HG03469 (cell line): Measurements from ENCODE around the gene MCC.

Experiments
- ATAC-seq: cut with Tn5 transposase; IDR thresholded peaks from one replicate; pipeline ENCODE4 v1.9.1; 2021; ENCODE audit warnings: mild to moderate bottlenecking, moderate library complexity, moderate number of reproducible peaks; ENCODE audit not compliant: unreplicated experiment

The MCC gene

DNA sequence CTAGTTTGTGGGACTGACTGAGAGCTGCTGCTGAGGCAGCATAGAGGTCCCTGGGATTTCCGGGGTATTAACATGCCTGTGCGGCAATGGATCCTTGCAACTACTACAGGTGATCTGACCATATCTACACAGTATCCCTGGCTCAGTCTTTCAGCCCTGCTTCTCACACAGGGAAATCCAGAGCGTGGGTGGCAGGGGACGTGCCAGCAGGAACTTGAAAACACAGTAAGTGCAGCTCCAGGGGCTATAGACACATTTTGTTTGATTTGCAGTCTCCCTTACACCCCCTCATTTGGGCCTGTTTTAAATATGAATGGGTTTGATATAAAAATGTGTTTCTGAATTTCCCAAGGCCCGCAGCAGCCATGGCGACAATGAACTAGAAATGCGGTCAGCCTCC lies 302.2 kb downstream of the MCC start:
- ATAC-seq: no peak

DNA sequence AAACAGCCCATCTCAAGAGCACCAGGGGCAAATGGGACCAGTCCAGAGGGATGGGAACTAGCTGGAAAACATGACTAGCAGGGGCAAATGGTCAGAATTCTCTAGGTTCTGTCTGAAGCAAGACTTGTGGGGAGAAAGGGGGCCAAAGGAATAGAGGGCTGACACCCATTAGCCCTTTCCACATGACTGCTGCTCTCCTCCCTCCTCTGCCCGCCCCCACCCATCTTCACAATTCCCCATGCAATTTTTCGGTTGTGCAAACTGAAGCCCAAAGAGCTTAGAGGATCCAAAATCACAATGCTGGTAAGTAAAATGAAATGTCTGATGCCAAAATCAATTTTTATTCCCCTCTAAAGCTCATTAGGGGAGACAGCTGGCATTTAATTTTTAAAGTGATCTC lies 304.6 kb downstream of the MCC start:
- no peak for ATAC-seq

DNA sequence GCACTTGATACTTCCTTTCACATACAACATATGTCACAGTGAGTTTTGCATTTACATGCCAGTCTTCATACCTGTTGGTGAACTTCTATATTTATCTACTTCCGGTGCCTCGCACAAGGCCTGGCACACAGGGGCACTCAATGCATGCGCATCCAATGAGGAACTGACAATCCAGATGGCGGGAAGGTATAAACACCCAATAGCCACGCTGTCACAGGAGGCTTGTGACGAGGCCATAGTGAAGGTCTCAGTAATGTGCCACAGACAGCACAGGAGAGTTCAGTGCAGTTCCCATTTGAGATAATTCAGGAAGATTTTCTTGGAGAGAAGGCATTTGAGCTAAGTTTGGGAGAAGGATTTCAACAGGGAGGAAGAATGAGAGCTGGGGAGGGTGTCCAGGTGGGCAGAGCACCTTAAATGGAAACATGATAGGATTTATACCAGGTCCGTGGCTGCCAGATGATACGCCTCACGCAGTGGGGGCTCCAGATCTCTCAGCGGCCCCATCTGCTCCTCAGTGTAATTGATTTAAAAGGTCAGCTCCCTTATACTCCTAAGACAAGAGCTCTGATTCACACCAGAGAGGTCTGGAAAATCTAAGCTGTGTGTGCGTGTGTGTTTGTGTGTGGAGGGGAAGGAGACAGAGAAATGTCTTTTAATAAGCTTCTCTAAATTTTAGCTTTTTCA lies 305.5 kb downstream of the MCC start:
- ATAC-seq: no peak

DNA sequence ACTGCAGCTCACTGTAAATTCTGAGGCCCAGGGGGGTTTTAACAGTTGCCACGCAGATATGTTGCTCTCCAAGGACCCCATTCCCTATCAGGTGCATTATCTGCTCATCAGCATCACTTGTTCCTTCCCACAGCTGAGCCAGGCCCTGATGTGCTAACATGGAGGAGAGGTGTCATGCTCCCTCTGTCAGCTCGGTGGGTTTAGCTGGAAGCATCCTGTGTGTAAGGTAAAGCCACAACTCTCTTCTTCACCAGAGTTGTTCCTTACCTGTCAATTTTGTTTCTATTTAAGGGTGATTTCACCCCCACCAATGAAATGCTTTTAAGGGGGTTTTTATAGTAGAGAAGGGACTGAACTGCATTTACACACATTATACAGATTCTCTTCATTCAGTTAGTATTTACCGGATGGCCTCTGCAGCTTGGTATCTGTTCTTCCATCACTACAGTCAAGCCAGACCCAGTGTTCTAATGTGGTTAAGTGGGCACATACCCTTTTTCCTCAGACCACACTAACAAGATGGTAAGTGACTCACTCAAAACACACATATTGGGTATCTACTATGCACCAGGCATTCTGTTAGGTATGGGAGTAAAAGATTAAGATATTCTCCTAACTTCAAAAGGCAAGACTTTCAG lies 306.3 kb downstream of the MCC start:
- ATAC-seq: no peak

DNA sequence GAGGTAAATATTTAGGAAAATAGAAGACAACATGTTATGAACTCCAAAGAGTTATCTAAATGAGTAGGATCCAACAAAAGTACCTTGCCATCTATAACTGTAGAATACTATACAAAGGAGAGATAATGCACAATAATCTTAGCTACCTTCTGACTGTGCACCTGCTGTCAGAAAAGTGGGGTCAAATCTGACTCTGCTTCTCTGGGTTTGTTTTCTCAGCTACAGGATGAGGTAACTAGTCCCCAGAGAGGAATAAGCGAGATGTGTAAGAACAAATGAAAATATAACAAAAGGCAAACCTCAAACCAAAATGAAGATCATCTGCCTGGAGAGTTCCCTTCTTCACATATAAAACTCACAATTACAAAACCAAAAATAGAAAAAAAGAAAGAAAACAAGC lies 306.8 kb downstream of the MCC start:
- no peak for ATAC-seq

DNA sequence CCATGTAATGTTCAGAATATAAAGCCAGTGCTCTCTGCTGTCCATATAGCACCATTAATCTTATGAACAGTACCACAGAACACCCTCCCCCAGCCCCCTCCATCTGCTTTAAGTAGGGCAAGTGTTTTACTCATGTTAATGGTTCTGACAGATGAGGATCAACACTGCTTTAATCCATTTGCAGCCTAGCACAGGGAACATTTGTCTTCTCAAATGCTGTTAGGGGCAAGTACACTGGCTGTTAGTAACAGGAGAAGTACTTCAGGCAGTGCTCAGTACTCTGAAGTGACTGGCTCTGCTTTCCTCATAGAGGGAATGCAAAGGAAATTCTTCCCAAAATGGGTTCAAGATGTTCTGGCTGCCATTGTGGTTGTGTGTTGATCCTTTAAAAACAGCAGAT lies 309.1 kb downstream of the MCC start:
- ATAC-seq: no peak

DNA sequence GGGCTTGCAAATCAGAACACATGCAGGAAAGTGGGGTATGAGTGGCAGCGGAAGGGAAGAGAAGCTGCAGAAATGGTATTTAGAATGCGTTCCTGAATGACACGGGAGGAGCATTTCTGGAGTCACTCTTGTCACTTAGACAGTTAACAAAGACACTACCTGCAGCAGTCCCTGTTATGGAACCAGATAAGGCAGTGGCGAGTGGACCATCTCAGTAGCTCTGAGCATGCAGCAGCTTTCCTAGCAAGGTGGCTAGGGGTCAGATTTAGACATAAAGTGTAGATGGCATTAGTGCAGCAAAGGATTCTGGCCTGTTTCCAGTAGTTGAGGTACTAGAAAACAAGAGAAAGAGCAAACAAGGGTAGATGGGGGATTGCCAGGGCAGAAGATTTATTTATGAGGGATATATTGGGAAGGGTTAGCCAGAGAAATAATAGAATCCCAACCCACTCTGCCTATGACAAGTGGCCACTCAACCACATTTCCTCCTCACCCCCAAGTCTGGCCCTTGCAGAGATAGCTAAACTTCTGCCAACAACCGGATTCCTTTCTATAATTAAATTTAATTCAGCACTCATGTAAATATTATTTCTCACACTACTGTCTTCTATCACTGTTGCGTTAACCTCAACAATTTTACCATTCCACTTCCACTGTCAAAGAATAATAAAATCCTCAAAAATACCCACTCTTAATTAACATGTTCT lies 310.0 kb downstream of the MCC start:
- ATAC-seq: no peak

DNA sequence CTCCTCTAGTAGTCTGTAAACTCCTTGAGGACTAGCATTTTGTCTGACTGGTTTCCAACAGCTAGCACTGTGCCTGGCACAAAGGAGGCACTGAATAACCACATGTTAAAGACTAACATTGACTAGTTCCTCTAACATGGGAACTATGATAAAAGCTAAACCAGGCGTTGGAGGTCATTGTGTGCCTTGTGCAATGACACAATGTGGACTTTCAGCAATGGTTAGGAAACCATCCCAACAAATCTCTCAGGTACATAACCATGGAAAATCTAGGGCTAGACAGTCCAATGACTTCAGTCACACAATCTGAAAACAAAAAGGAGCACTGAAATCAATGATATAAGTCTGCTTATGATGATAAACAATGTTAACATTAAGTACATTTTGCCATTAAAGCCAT lies 311.0 kb downstream of the MCC start:
- ATAC-seq: no peak

DNA sequence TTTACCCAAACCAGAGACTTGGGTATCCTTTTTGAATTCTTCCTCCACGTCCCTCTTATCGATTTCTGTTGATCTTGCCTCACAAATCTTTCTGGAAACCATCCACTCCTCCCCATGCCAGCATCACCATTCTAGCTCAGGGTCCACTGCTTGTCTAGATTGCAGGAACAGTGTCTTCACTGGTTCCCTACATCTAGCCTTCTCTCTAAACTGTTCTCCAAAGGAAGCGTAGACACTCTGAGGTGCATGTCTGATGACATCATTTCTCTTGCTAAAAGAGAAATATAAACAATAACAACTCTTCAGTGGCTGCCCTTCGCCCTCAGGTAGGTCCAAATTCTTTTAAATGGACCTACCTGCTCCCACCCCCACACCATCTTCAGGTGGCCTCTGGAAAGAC lies 311.5 kb downstream of the MCC start:
- no peak for ATAC-seq

DNA sequence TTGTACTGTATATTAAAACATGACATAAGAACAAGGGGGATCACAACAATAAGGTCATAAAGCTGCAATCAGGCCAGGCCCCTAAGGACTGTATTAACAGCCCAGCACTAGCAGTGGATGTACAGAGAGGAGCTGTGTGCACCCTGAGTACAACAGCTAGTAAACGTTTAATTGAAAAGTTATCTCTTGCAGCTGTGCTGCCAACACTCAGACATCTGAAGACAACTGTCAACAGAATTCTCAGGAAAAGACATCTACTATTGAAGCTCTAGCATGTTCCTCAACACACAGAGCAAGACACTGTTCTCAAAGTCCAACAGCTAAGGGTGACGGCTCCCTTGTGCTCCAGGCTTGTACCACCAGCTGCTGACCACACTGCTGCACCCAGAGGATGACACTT lies 312.1 kb downstream of the MCC start:
- no peak for ATAC-seq

DNA sequence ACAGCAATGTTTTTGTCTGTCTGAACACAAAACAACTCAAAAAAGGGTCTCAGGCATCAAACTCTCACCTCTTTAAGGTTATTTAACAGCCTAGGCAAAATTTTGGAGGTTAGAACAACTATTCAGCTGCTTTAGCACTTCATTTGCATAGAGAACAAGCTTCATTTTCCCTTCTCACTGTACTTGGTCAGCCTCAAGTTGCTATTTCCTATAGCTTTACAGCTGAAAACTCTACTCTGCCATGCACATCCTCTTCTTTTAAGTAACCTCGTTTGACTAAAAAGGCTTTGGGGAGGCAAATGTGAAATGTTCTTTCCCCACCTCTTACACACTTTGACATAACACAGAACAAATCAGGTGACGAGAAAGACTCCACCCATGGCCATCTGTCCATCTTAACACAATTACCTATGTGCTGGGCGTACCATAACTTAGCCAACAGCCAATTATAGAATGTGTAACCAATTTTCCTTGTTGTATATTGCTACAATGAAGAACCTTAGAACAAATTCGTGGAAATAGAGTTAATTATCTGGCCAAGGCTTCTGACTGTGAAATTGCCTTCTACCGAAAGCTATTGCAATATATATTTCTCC lies 315.9 kb downstream of the MCC start:
- ATAC-seq: no peak

DNA sequence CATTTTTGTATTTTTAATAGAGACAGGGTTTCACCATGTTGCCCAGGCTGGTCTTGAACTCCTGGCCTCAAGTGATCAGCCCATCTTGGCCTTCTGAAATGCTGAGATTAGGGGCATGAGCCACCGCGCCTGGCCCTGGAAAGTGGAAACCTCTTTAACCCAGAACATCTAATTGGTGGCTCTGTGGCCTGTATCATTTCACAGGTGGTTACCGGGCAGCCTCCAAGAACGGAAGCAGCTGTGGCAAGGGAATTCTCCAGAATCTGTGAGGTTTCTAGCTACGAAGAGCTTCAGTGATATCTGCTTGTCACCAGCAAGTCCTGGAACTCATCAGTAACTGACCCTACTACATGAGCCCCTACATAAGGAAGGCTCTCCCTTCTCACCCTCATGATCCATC lies 316.7 kb downstream of the MCC start:
- ATAC-seq: no peak

DNA sequence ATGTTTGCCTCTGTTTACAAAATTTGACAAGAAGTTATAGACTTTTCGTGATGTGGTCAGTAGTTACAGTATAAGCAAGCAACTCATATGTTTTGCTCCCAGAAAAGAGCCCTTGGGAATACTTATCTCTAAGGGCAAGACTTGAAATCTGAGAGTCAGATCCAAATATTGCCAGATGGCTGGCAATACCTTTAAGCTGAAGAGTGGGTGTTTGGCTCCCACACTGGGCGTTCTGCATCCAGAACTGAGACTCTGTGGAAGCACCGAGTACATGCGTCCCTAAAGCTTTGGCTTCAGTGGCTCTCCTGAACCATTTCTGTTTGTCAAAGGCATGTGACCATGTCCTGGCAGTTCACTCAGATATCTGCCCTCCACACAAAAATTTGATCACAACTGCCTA lies 317.5 kb downstream of the MCC start:
- no peak for ATAC-seq

DNA sequence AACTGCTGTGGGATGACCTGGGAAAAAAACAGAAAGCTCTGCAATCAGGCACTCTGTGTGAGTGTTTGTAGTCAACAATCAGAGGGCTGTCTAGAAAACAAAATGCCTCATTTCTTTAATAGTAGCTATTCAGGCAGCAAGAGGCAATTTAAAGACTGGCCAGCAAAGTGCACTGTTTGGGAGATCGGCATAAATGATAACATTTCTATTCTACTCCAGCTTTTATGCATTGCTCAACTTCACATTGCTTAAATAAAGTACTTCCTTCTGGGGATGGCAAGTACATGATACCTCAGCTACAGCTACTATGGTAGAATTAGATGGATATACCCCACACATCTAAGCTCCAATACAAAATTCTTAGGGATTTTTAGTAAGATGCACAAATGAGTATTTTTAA lies 318.5 kb downstream of the MCC start:
- ATAC-seq: no peak

DNA sequence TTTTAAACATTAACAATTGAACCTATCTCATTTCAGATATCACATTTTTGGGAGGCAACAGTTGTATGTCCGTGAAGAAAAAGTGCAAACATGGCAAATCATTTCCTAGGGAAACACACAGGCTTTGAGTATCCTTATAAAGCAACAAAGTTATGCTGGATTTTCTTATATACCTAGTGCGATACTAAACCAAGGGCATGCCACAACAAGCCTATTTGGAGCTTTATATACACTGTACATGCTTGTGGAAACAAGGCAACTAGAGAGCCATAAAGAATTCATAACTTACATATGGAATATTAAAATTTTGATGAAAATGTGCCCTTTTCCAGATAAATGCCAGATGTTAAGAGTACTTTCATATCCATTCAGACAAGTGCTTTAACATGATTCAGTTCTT lies 320.3 kb downstream of the MCC start:
- no peak for ATAC-seq

DNA sequence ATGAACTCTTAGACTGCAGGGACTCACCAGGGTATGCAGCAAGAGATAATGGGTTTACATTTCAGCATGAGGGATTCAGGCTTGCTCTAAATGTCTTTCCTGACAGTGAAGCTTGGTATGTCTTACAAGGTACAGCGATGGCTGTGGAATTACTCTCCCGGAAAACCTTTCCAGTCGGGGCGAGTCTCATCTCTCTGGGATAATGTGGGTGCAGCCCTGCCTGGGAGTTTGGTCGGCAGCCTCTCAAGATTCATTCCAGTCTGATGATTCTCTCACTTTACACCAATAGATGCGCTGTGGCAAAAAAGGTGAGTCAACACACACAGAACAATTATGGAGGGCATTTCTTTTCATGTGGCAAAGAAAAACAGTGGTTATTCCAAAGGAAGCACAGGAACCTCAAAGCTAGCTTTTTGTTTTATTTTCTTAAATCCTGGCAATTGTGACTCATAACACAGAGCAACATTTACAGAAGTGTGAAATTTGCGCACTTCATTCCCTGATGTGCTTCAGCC lies 321.3 kb downstream of the MCC start:
- ATAC-seq: no peak

DNA sequence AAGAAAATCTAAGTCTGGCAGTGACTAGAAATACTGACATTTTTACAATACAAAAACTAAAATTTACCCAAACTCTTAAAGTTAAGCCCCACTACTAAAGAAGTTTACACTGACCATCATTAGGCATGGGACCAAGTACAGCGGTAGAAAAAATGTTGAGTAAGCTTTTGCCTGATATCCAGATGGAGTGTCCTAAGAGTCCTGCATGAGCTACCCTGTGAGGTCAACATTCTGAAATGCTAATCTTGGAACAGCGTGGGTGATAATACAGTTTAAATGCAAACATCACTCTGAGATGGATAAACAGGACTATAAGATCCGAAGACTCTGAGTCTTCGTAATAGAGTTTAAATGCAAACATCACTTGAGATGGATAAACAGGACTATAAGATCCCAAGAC lies 322.0 kb downstream of the MCC start:
- no peak for ATAC-seq

DNA sequence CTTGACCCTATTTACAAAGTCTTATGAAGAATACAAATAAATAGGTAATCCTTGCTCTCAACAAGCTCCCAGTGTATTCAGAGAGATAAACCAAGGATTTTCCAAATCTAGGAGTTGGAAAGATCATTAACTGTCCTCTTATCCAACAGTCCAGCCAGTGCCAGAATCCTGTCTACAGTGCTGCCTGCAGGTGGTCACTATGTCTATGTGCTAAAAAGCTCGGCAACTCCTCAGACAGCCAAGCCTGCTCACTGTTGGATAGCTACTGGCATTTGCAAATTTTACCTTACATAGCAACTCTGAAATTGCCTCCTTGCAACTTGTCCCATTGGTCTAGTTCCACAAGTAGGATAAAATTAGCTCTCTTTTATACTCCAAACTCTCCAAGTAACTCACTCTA lies 324.2 kb downstream of the MCC start:
- no peak for ATAC-seq

DNA sequence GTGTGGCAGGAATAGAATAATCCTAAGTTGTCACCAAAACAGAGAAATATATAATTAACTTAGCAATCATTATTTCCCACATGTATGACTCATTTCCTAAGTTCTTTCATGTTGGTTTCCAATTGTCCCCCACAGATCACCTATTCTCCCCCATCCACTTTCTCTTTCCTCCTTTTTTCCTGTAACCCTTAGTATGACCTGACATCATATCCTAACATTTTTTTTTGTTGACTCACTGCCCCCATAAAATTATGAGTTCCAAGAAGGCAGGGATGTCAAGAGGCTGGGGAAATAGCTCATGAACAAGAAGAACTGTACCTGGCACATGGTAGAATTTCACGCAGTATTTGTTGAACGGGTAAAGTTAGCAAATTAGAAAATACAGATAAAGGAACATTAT lies 324.9 kb downstream of the MCC start:
- ATAC-seq: no peak

DNA sequence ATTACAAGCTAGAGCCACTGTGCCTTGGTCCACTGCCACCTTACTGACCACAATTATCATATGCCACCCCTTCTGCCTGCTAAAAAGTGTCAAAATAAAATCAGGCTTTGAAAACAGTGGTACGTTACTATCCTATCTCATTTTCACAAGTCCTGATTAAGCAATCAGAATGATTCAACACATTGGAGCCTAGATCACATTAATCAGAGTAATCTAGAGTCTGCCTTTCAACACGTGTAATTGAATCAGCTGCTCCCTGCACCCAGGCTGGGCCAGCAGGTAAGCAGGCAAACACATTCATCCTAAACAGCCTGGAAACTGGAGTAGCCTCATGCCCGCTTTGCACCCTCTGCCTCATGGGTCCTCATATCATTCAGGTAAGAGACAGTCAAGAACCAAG lies 325.5 kb downstream of the MCC start:
- ATAC-seq: no peak

DNA sequence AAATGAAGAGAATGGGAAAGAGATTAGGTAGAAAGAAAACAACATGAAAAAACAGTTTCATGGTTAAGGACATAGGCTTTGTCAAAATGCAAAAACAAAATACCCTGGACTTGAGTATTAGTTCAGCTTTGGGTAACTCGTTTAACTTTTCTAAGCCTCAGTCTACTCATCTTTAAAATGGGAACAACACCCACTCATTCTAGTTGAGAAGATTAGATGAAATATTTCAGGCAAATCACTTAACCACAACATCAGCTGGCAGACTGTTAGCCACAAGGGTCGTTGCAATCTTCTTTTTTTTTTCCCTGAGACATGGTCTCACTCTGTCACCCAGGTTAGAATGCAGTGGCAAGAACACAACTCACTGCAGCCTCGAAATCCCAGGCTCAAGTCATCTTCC lies 326.0 kb downstream of the MCC start:
- ATAC-seq: no peak

DNA sequence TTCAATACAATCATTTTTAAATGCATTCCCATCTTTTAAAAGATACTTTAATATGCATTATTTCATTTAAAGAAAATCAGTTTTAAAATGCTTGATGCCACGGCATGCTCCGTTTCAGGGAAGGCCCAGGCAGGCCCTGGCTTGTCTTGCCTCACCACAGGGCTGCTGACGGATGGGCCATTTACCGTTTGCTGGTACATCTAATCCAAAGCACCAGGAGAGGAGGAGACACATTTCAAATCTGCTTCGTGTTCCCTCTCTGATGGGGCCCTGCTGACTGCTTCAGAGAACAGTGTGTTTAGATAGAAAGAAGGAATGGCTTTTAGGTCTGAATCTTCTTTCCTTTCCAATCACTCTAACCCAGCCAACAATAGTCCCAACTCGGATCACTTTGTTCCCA lies 326.4 kb downstream of the MCC start:
- no peak for ATAC-seq
